HG03025 (cell line): ENCODE measurements around the gene ATP1B2.
A peak's percentile ranks its signal among the peaks of the same experiment; 100 is the strongest.
"Not testable (repeated sequence)": the region's sequence is repeated elsewhere in the genome, so short reads cannot be mapped to it uniquely, and the experiment has no call there.

ENCODE experiments used
- ATAC-seq: cut with Tn5 transposase; IDR thresholded peaks from one replicate; pipeline ENCODE4 v1.9.1; 2021; ENCODE audit warnings: mild to moderate bottlenecking, moderate library complexity; ENCODE audit not compliant: unreplicated experiment, low FRiP score

The ATP1B2 gene

GRCh38 chr17:7650509-7651096 is at the start of gene ATP1B2:
Gene ATP1B2, plus strand, starts transcription at chr17:7650926. Its CDS starts 593 bp downstream, at chr17:7651519.
- ATAC-seq, result no peak

- ATAC-seq, result no peak
These were observed 44.4 kb upstream of the ATP1B2 start for GRCh38 chr17:7606280-7606679.

- no peak for ATAC-seq
These were observed 40.1 kb upstream of the ATP1B2 start for GRCh38 chr17:7610641-7611040.

GRCh38 chr17:7611635-7612293 is 39.0 kb upstream of the ATP1B2 start:
- ATAC-seq, result no peak

- ATAC-seq, result no peak
These were observed 38.5 kb upstream of the ATP1B2 start for GRCh38 chr17:7612294-7612640.

GRCh38 chr17:7613769-7614424 is 36.8 kb upstream of the ATP1B2 start:
- ATAC-seq, result no peak

GRCh38 chr17:7614425-7615264 is 36.1 kb upstream of the ATP1B2 start, which contains the start of gene FXR2:
Gene FXR2, minus strand, starts transcription at chr17:7614897. Its CDS starts 365 bp downstream, at chr17:7614532.
- peak; percentile 89 for ATAC-seq

GRCh38 chr17:7615265-7615747 is 35.4 kb upstream of the ATP1B2 start:
- ATAC-seq, result no peak

- ATAC-seq, result no peak
These were observed 32.1 kb upstream of the ATP1B2 start for GRCh38 chr17:7618608-7619007.

GRCh38 chr17:7620835-7621234 is 29.9 kb upstream of the ATP1B2 start:
- no peak for ATAC-seq

GRCh38 chr17:7623661-7624060 is 27.1 kb upstream of the ATP1B2 start:
- no peak for ATAC-seq

GRCh38 chr17:7625749-7626148 is 25.0 kb upstream of the ATP1B2 start:
- ATAC-seq, result not testable (repeated sequence)

- no peak for ATAC-seq
These were observed 24.4 kb upstream of the ATP1B2 start for GRCh38 chr17:7626307-7626706.

GRCh38 chr17:7626956-7627249 is 23.8 kb upstream of the ATP1B2 start:
- no peak for ATAC-seq

- peak; percentile 77 for ATAC-seq
These were observed 23.2 kb upstream of the ATP1B2 start, which contains the start of gene SAT2 for GRCh38 chr17:7627250-7628121. Gene SAT2, minus strand, starts transcription at chr17:7627821. Its CDS starts 186 bp downstream, at chr17:7627635.

GRCh38 chr17:7629939-7630571 is 20.7 kb upstream of the ATP1B2 start, which contains the start of gene SHBG:
Gene SHBG, plus strand, starts transcription at chr17:7630135. Its CDS starts 38 bp downstream, at chr17:7630173.
- ATAC-seq, result no peak

- no peak for ATAC-seq
These were observed 19.0 kb upstream of the ATP1B2 start for GRCh38 chr17:7631398-7632380.

- ATAC-seq, result no peak
These were observed 18.2 kb upstream of the ATP1B2 start for GRCh38 chr17:7632492-7632894.
